ENCODE results near the gene COX17. TPM values are rescaled to one million over a fixed set of nuclear protein-coding genes. Genes with fewer than 3 reads are reported as not detected.

The COX17 gene
- total RNA-seq, 2 donors from 2014 or later = 54.1 to 73.7 TPM

GRCh38 chr3:119662604-119663373, 14.4 kb downstream of the COX17 start:
- H3K27ac ChIP-seq (ENCODE audit: low read depth, low read length) = no peak overlapping the region
- H3K36me3 ChIP-seq (ENCODE audit: control insufficient read depth, insufficient read depth, low read length) = peaks cover 8% of the 10 kb centered on the region
- H3K4me1 ChIP-seq (ENCODE audit: control insufficient read depth, insufficient read depth, low read length) = no peaks in the 10 kb centered on the region
- H3K9me3 ChIP-seq (ENCODE audit: control insufficient read depth, low read length) = no peaks in the 10 kb centered on the region
- no peaks in the 10 kb centered on the region for H3K27me3 ChIP-seq (ENCODE audit: control insufficient read depth, insufficient read depth, low read length, poor library complexity, severe bottlenecking)
- H3K4me3 ChIP-seq (ENCODE audit: low read length) = no peak overlapping the region
- WGBS, 2 experiments (ENCODE audit: insufficient coverage in 1 of 2, insufficient read length in 1 of 2) = 60% methylated on average over 1 of the region's 1 CpG; no CpG with 5 or more reads in 1 of the 2 experiments
- Mint-ChIP-seq H3K9me3 (no peaks in the 10 kb centered on the region), H3K4me3 (no peak overlapping the region), H3K27ac (no peak overlapping the region), H3K36me3 (ENCODE audit: low read depth) (no peaks in the 10 kb centered on the region), H3K27me3 (ENCODE audit: insufficient read depth) (no peaks in the 10 kb centered on the region), H3K4me1 (peaks cover 5% of the 10 kb centered on the region)
- no peak overlapping the region for H3K9ac ChIP-seq (ENCODE audit: extremely low read depth, low read length, poor library complexity, severe bottlenecking)
- peak; percentile 33 for TF ChIP-seq CTCF (conservative IDR thresholded peaks at IDR 0.05)
- DNase-seq = no peak

- Mint-ChIP-seq H3K4me1 (peaks cover 5% of the 10 kb centered on the region), H3K27ac (no peak within 1 kb of the TSS)
These were observed 16.4 kb downstream of the COX17 start, which contains the start of gene POPDC2 for GRCh38 chr3:119660474-119661440. Gene POPDC2, minus strand, starts transcription at chr3:119660589. Its CDS starts 166 bp downstream, at chr3:119660423.

More at GRCh38 chr3:119660474-119661440, 16.4 kb downstream of the COX17 start, which contains the start of gene POPDC2:
- H3K27me3 ChIP-seq (ENCODE audit: control insufficient read depth, insufficient read depth, low read length, poor library complexity, severe bottlenecking) = no peaks in the 10 kb centered on the region
- H3K9me3 ChIP-seq (ENCODE audit: control insufficient read depth, low read length) = no peaks in the 10 kb centered on the region
- H3K4me3 Mint-ChIP-seq = no peak within 1 kb of the TSS
- no peaks in the 10 kb centered on the region for H3K4me1 ChIP-seq (ENCODE audit: control insufficient read depth, insufficient read depth, low read length)
- no peak within 1 kb of the TSS for H3K4me3 ChIP-seq (ENCODE audit: low read length)
- H3K9ac ChIP-seq (ENCODE audit: extremely low read depth, low read length, poor library complexity, severe bottlenecking) = no peak within 1 kb of the TSS
- no peaks in the 10 kb centered on the region for H3K36me3 ChIP-seq (ENCODE audit: control insufficient read depth, insufficient read depth, low read length)
- 89 to 93% methylated on average over 7 to 8 of the region's 9 CpGs for WGBS, 2 experiments (ENCODE audit: insufficient coverage in 1 of 2, insufficient read length in 1 of 2)
- H3K27ac ChIP-seq (ENCODE audit: low read depth, low read length) = no peak within 1 kb of the TSS
- TF ChIP-seq CTCF (conservative IDR thresholded peaks at IDR 0.05) = no peak
- H3K36me3 Mint-ChIP-seq (ENCODE audit: low read depth) = no peaks in the 10 kb centered on the region
- DNase-seq = no peak
- H3K9me3 Mint-ChIP-seq = no peaks in the 10 kb centered on the region
- H3K27me3 Mint-ChIP-seq (ENCODE audit: insufficient read depth) = no peaks in the 10 kb centered on the region

All from endodermal cell (in vitro differentiated cells).